ENCODE results near the gene SRBD1. TPM values are rescaled to one million over a fixed set of nuclear protein-coding genes. Genes with fewer than 3 reads are reported as not detected.

SRBD1 gene
- total and polyA plus RNA-seq, 2 of the 8 experiments (the other 6 are each of a cell fraction or from before 2014, with no cell fraction given), result 4.6 to 20.0 TPM

DNA sequence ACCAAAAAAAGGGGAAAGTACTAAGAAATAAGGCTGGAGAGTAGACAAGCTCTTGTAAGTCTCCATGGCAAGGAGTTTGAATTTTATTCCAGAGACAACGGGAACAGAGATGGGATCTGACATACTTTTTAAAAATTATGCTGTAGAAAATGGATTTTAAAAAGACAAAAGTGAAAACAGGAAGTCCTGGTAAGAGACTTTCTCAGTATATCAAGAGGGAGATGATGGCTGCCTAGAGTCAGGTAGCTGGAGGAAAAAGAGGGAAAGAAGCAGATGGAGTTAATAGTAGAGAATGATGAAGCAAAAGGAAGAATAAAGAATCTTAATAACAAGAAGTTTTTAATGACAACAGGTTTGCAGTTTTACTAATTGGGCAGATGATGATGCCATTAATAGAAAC, 168.1 kb downstream of the SRBD1 start (continued):
- TF ChIP-seq, protein P1, sequence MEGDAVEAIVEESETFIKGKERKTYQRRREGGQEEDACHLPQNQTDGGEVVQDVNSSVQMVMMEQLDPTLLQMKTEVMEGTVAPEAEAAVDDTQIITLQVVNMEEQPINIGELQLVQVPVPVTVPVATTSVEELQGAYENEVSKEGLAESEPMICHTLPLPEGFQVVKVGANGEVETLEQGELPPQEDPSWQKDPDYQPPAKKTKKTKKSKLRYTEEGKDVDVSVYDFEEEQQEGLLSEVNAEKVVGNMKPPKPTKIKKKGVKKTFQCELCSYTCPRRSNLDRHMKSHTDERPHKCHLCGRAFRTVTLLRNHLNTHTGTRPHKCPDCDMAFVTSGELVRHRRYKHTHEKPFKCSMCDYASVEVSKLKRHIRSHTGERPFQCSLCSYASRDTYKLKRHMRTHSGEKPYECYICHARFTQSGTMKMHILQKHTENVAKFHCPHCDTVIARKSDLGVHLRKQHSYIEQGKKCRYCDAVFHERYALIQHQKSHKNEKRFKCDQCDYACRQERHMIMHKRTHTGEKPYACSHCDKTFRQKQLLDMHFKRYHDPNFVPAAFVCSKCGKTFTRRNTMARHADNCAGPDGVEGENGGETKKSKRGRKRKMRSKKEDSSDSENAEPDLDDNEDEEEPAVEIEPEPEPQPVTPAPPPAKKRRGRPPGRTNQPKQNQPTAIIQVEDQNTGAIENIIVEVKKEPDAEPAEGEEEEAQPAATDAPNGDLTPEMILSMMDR (IDR thresholded peaks at IDR 0.05; ENCODE audit: control extremely low read depth in 1 of 3, insufficient read depth in 1 of 3, low read depth in 1 of 3, low read length in 3 of 3), result no peak
- TF ChIP-seq JUND (IDR thresholded peaks at IDR 0.05; ENCODE audit: low read length) (no peak), NANOG (IDR thresholded peaks at IDR 0.05; ENCODE audit: insufficient read depth, low read depth, low read length, poor library complexity, severe bottlenecking) (no peak)

Measured in H1 (cell line).